Measurements from ENCODE around the gene UNC5C. TPM values are rescaled to one million over a fixed set of nuclear protein-coding genes. Genes with fewer than 3 reads are reported as not detected.
A peak's percentile ranks its signal among the peaks of the same experiment; 100 is the strongest.

UNC5C gene
- total and polyA plus RNA-seq, 2 donors (not counting 1 experiment from before 2014, with no cell fraction given), result 2.0 to 11.6 TPM

- Histone ChIP-seq H3K27ac (ENCODE audit: insufficient read depth, low read length) (no peak overlapping the region), H4K20me1 (ENCODE audit: control insufficient read depth, extremely low read depth, insufficient read depth, low read length) (no peaks in the 10 kb centered on the region), H2AFZ (ENCODE audit: low read length) (no peak overlapping the region), H3K4me3 (replicated peaks in 1 of 4; ENCODE audit: control extremely low read depth in 1 of 4, insufficient read depth in 1 of 4, low read depth in 3 of 4, low read length in 4 of 4) (no peak overlapping the region), H3K36me3 (ENCODE audit: control insufficient read depth, insufficient read depth, low read length) (no peaks in the 10 kb centered on the region), H3K9ac (ENCODE audit: insufficient read depth, low read length) (no peak overlapping the region), H3K79me2 (ENCODE audit: control insufficient read depth, insufficient read depth, low read length) (no peaks in the 10 kb centered on the region), H3K4me1 (ENCODE audit: control insufficient read depth, extremely low read depth, insufficient read depth, low read length) (no peaks in the 10 kb centered on the region), H3K4me2 (ENCODE audit: extremely low read depth, insufficient read depth, low read length) (no peak overlapping the region), H3K27me3 (ENCODE audit: control insufficient read depth, insufficient read depth, low read length) (no peaks in the 10 kb centered on the region), H3K9me3 (ENCODE audit: control insufficient read depth, insufficient read depth, low read depth, low read length) (no peaks in the 10 kb centered on the region)
- DNase-seq (ENCODE audit: low read depth in 2 of 2), result no peak
- TF ChIP-seq, protein P1, sequence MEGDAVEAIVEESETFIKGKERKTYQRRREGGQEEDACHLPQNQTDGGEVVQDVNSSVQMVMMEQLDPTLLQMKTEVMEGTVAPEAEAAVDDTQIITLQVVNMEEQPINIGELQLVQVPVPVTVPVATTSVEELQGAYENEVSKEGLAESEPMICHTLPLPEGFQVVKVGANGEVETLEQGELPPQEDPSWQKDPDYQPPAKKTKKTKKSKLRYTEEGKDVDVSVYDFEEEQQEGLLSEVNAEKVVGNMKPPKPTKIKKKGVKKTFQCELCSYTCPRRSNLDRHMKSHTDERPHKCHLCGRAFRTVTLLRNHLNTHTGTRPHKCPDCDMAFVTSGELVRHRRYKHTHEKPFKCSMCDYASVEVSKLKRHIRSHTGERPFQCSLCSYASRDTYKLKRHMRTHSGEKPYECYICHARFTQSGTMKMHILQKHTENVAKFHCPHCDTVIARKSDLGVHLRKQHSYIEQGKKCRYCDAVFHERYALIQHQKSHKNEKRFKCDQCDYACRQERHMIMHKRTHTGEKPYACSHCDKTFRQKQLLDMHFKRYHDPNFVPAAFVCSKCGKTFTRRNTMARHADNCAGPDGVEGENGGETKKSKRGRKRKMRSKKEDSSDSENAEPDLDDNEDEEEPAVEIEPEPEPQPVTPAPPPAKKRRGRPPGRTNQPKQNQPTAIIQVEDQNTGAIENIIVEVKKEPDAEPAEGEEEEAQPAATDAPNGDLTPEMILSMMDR (conservative IDR thresholded peaks at IDR 0.05 in 1 of 2, IDR thresholded peaks at IDR 0.05 in 1 of 2; ENCODE audit: low read depth in 1 of 2, low read length in 2 of 2), result no peak
- TF ChIP-seq EZH2 (IDR thresholded peaks at IDR 0.05; ENCODE audit: low read length, missing control alignments), result no peak
These were observed 364.9 kb downstream of the UNC5C start for GRCh38 chr4:95183656-95184408.

GRCh38 chr4:95181996-95182306 is 366.8 kb downstream of the UNC5C start:
- TF ChIP-seq EZH2 (IDR thresholded peaks at IDR 0.05; ENCODE audit: low read length, missing control alignments), result no peak
- TF ChIP-seq, protein P1 (conservative IDR thresholded peaks at IDR 0.05 in 1 of 2, IDR thresholded peaks at IDR 0.05 in 1 of 2; ENCODE audit: low read depth in 1 of 2, low read length in 2 of 2), result no peak
- Histone ChIP-seq H3K36me3 (ENCODE audit: control insufficient read depth, insufficient read depth, low read length) (no peaks in the 10 kb centered on the region), H2AFZ (ENCODE audit: low read length) (no peak overlapping the region), H3K4me2 (ENCODE audit: extremely low read depth, insufficient read depth, low read length) (no peak overlapping the region), H3K27me3 (ENCODE audit: control insufficient read depth, insufficient read depth, low read length) (no peaks in the 10 kb centered on the region), H3K4me1 (ENCODE audit: control insufficient read depth, extremely low read depth, insufficient read depth, low read length) (no peaks in the 10 kb centered on the region), H3K27ac (ENCODE audit: insufficient read depth, low read length) (no peak overlapping the region), H3K9me3 (ENCODE audit: control insufficient read depth, insufficient read depth, low read depth, low read length) (no peaks in the 10 kb centered on the region), H3K79me2 (ENCODE audit: control insufficient read depth, insufficient read depth, low read length) (no peaks in the 10 kb centered on the region), H4K20me1 (ENCODE audit: control insufficient read depth, extremely low read depth, insufficient read depth, low read length) (no peaks in the 10 kb centered on the region), H3K9ac (ENCODE audit: insufficient read depth, low read length) (no peak overlapping the region), H3K4me3 (replicated peaks in 1 of 4; ENCODE audit: control extremely low read depth in 1 of 4, insufficient read depth in 1 of 4, low read depth in 3 of 4, low read length in 4 of 4) (no peak overlapping the region)
- DNase-seq (ENCODE audit: low read depth in 2 of 2), result no peak

DNA sequence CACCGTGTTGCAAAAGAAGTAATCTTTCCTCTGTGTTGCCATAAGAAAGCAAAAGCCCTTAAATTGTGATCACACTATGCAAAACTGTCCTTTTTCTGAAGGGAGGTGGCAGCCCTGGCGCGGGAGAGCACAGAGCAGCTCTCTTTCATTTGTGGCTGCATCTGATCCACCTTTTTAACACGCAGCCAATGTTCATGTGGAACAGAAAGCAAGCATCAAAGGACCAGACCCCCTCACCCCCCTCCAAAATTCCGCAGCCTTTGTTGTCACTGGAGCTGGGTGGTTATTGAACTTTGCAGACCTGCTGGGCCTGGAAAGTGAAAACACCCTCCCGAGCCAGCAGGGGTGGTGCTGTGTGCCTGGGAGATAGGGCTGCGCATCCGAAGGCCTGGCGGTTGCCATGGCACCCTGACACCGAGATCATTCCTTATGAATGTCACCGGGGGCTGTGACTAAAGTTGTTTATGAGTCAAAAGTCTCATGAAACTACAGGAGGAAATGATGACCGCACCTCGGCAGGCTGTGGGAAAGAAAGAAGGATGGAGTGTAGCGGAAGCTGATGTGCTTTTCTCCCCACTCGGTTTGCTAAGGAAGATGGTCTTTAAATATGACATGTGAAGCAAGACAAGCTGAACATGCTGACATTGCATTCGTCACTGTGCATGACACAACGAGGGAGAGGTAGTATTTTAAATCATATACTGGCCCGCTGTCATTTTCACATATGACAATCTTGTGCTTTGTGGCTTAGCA is 367.4 kb downstream of the UNC5C start:
- H3K4me1 ChIP-seq (ENCODE audit: control insufficient read depth, extremely low read depth, insufficient read depth, low read length), result no peaks in the 10 kb centered on the region
- no peak overlapping the region for H2AFZ ChIP-seq (ENCODE audit: low read length)
- peak in 1 of 2 donors; percentile 85 for DNase-seq (ENCODE audit: low read depth in 2 of 2)
- H4K20me1 ChIP-seq (ENCODE audit: control insufficient read depth, extremely low read depth, insufficient read depth, low read length), result no peaks in the 10 kb centered on the region
- H3K9me3 ChIP-seq (ENCODE audit: control insufficient read depth, insufficient read depth, low read depth, low read length), result no peaks in the 10 kb centered on the region
- no peak overlapping the region for H3K9ac ChIP-seq (ENCODE audit: insufficient read depth, low read length)
- H3K79me2 ChIP-seq (ENCODE audit: control insufficient read depth, insufficient read depth, low read length), result no peaks in the 10 kb centered on the region
- no peaks in the 10 kb centered on the region for H3K27me3 ChIP-seq (ENCODE audit: control insufficient read depth, insufficient read depth, low read length)
- H3K36me3 ChIP-seq (ENCODE audit: control insufficient read depth, insufficient read depth, low read length), result no peaks in the 10 kb centered on the region
- H3K27ac ChIP-seq (ENCODE audit: insufficient read depth, low read length), result no peak overlapping the region
- no peak overlapping the region for H3K4me3 ChIP-seq (replicated peaks in 1 of 4; ENCODE audit: control extremely low read depth in 1 of 4, insufficient read depth in 1 of 4, low read depth in 3 of 4, low read length in 4 of 4)
- no peak overlapping the region for H3K4me2 ChIP-seq (ENCODE audit: extremely low read depth, insufficient read depth, low read length)
- no peak for TF ChIP-seq EZH2 (IDR thresholded peaks at IDR 0.05; ENCODE audit: low read length, missing control alignments)
- TF ChIP-seq, protein P1 (conservative IDR thresholded peaks at IDR 0.05 in 1 of 2, IDR thresholded peaks at IDR 0.05 in 1 of 2; ENCODE audit: low read depth in 1 of 2, low read length in 2 of 2), result no peak

All from fibroblast of lung (primary cell).